Measurements from ENCODE around the gene ROBO1.

DNA sequence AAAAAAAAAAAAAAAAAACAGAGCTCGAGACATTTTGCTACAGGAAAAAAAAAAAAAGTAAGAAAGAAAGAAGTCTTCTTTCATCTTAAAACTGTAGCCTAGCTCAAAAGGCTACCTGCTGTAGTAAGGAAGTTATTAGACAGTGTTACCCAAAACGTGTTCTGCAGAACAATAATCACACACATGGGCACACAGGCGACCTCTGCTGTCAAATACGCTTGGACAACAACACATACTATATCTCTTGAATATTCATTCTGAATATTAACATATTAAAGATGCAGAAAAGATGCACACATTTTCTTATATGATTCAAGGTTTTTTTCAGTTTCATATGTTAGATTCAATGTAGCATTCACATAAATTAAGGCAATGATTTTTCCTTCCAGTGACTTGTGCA lies 215.8 kb downstream of the ROBO1 start:
- TF ChIP-seq, protein P1, sequence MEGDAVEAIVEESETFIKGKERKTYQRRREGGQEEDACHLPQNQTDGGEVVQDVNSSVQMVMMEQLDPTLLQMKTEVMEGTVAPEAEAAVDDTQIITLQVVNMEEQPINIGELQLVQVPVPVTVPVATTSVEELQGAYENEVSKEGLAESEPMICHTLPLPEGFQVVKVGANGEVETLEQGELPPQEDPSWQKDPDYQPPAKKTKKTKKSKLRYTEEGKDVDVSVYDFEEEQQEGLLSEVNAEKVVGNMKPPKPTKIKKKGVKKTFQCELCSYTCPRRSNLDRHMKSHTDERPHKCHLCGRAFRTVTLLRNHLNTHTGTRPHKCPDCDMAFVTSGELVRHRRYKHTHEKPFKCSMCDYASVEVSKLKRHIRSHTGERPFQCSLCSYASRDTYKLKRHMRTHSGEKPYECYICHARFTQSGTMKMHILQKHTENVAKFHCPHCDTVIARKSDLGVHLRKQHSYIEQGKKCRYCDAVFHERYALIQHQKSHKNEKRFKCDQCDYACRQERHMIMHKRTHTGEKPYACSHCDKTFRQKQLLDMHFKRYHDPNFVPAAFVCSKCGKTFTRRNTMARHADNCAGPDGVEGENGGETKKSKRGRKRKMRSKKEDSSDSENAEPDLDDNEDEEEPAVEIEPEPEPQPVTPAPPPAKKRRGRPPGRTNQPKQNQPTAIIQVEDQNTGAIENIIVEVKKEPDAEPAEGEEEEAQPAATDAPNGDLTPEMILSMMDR (IDR thresholded peaks at IDR 0.05): no peak
- TF ChIP-seq POLR2A (IDR thresholded peaks at IDR 0.05): no peak
